Choroid plexus epithelial cell (primary cell): Measurements from ENCODE around the gene GUK1.

Source experiments
- DNase-seq: peaks from one replicate; pipeline ENCODE4 v3.0.0-alpha.2; 2010; ENCODE audit warnings: low read depth
- H3K4me3 ChIP-seq: 2 replicates; pipeline ENCODE4 v1.5.1; 2011; ENCODE audit warnings: low read depth, mild to moderate bottlenecking, control low read depth, low read length, moderate library complexity
- CTCF ChIP-seq: conservative IDR thresholded peaks from 2 replicates; pipeline ENCODE4 v1.5.1; 2011; ENCODE audit warnings: low read depth, mild to moderate bottlenecking, control low read depth, inconsistent platforms, low read length, moderate library complexity

Gene GUK1

GRCh38 chr1:228150120-228150460 lies 10.0 kb downstream of the GUK1 start:
- no peak overlapping the region for H3K4me3 ChIP-seq
- TF ChIP-seq CTCF, result no peak
- DNase-seq, result no peak

GRCh38 chr1:228150461-228151179 lies 10.5 kb downstream of the GUK1 start:
- no peak for TF ChIP-seq CTCF
- peak; percentile 42 for DNase-seq
- H3K4me3 ChIP-seq, result no peak overlapping the region

- DNase-seq, result no peak
- no peak for TF ChIP-seq CTCF
- H3K4me3 ChIP-seq, result no peak overlapping the region
Measured at GRCh38 chr1:228151180-228151925, 11.3 kb downstream of the GUK1 start.

GRCh38 chr1:228152097-228152917 lies 12.2 kb downstream of the GUK1 start:
- no peak overlapping the region for H3K4me3 ChIP-seq

GRCh38 chr1:228152918-228153258 lies 12.8 kb downstream of the GUK1 start:
- H3K4me3 ChIP-seq, result no peak overlapping the region
- TF ChIP-seq CTCF, result no peak
- no peak for DNase-seq

More at GRCh38 chr1:228152097-228152917, 12.2 kb downstream of the GUK1 start:
- no peak for DNase-seq
- TF ChIP-seq CTCF, result no peak

- no peak for DNase-seq
- TF ChIP-seq CTCF, result no peak
- H3K4me3 ChIP-seq, result no peak overlapping the region
Measured at GRCh38 chr1:228154021-228154669, 14.1 kb downstream of the GUK1 start.
